Lower lobe of right lung (tissue), 2 donors: ENCODE measurements around the gene ITGA2B. TPM values are rescaled to one million over a fixed set of nuclear protein-coding genes. Genes with fewer than 3 reads are reported as not detected.

Experiments
- ATAC-seq, 2 donors: fragments of 200-7000 bp; cut with Tn5 transposase; one replicate each; pipeline ENCODE4 v1.9.1; 2020 to 2022; ENCODE audit warnings: mild to moderate bottlenecking in 2 of 2, moderate library complexity in 2 of 2
- DNase-seq: peaks from one replicate; pipeline ENCODE4 v3.0.0-alpha.2; 2020
- H3K27ac ChIP-seq: fragments of 200-600 bp; one replicate; pipeline ENCODE4 v1.8.0; 2022
- H3K27me3 ChIP-seq: fragments of 200-600 bp; one replicate; pipeline ENCODE4 v1.8.0; 2022; ENCODE audit warnings: low read depth
- H3K36me3 ChIP-seq: fragments of 200-600 bp; one replicate; pipeline ENCODE4 v1.8.0; 2022; ENCODE audit warnings: mild to moderate bottlenecking
- H3K4me1 ChIP-seq: fragments of 200-600 bp; one replicate; pipeline ENCODE4 v1.8.0; 2022
- H3K4me3 ChIP-seq: fragments of 200-600 bp; one replicate; pipeline ENCODE4 v1.8.0; 2022; ENCODE audit warnings: mild to moderate bottlenecking
- H3K9me3 ChIP-seq: fragments of 200-600 bp; one replicate; pipeline ENCODE4 v1.8.0; 2022
- intact Hi-C: fragments of 100-400 bp; cut with DNase I; formaldehyde crosslinking; loops from one replicate; pipeline ENCODE4 v1.11.0; 2022
- total RNA-seq: library from RNA; stranded (reverse); fragmentation: NEBNext Ultra II Directional; extraction: Animal tissue kit (Norgen Biotek cat#: 25700); gene quantifications from one replicate; pipeline ENCODE4 v1.2.1, GENCODE V29; 2021
- TF ChIP-seq, protein P1 (sequence below): fragments of 200-600 bp; IDR thresholded peaks from one replicate; pipeline ENCODE4 v1.8.0; 2022; ENCODE audit warnings: antibody characterized with exemption, mild to moderate bottlenecking
- donor health status: DM: no; HTN: yes; CAD: no; lungs with severe emphysema.

The ITGA2B gene
- total RNA-seq, 1 donor from 2014 or later = 5.2 TPM

GRCh38 chr17:44383363-44383762 is 6.1 kb downstream of the ITGA2B start:
- Histone ChIP-seq H3K36me3 (no peaks in the 10 kb centered on the region), H3K4me3 (no peak overlapping the region), H3K4me1 (peaks cover 16% of the 10 kb centered on the region), H3K27ac (no peak overlapping the region), H3K27me3 (peaks cover 17% of the 10 kb centered on the region), H3K9me3 (no peaks in the 10 kb centered on the region)
- intact Hi-C loops = no loop called here
- TF ChIP-seq, protein P1, sequence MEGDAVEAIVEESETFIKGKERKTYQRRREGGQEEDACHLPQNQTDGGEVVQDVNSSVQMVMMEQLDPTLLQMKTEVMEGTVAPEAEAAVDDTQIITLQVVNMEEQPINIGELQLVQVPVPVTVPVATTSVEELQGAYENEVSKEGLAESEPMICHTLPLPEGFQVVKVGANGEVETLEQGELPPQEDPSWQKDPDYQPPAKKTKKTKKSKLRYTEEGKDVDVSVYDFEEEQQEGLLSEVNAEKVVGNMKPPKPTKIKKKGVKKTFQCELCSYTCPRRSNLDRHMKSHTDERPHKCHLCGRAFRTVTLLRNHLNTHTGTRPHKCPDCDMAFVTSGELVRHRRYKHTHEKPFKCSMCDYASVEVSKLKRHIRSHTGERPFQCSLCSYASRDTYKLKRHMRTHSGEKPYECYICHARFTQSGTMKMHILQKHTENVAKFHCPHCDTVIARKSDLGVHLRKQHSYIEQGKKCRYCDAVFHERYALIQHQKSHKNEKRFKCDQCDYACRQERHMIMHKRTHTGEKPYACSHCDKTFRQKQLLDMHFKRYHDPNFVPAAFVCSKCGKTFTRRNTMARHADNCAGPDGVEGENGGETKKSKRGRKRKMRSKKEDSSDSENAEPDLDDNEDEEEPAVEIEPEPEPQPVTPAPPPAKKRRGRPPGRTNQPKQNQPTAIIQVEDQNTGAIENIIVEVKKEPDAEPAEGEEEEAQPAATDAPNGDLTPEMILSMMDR = no peak
- DNase-seq (no peak), ATAC-seq (no peak)

DNA sequence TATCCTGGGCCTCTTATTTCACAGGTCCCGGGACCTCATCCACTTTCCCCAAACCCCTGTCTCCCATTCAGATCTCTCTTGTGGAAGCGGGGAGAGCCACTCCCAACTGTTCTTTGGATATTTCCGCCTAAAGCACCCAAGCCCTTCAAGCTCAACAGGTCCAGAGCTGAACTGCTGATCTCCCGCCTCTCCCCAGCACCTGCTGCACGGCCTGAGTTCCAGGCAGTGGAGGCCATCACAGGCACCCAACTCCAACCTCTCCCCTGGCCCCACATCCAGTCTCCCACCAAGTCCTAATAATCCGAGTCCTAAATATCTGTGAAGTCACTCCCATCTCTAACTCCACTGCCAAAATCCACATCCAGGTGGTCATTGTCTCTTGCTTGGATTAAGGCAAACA is 6.5 kb downstream of the ITGA2B start:
- no peaks in the 10 kb centered on the region for H3K36me3 ChIP-seq
- no peak overlapping the region for H3K4me3 ChIP-seq
- no peak overlapping the region for H3K27ac ChIP-seq
- intact Hi-C loops = no loop called here
- peaks cover 17% of the 10 kb centered on the region for H3K27me3 ChIP-seq
- TF ChIP-seq, protein P1 = no peak
- H3K4me1 ChIP-seq = peaks cover 16% of the 10 kb centered on the region
- no peak for ATAC-seq
- DNase-seq = no peak
- H3K9me3 ChIP-seq = no peaks in the 10 kb centered on the region

GRCh38 chr17:44381810-44382305 is 7.6 kb downstream of the ITGA2B start:
- Histone ChIP-seq H3K4me1 (peaks cover 16% of the 10 kb centered on the region), H3K27ac (no peak overlapping the region), H3K4me3 (no peak overlapping the region), H3K27me3 (peaks cover 17% of the 10 kb centered on the region), H3K9me3 (no peaks in the 10 kb centered on the region), H3K36me3 (no peaks in the 10 kb centered on the region)
- DNase-seq (no peak), ATAC-seq (no peak)
- TF ChIP-seq, protein P1 = no peak
- intact Hi-C loops = no loop called here

GRCh38 chr17:44380767-44381166 is 8.7 kb downstream of the ITGA2B start:
- Histone ChIP-seq H3K4me3 (no peak overlapping the region), H3K4me1 (peaks cover 12% of the 10 kb centered on the region), H3K27ac (no peak overlapping the region), H3K27me3 (peaks cover 10% of the 10 kb centered on the region), H3K9me3 (no peaks in the 10 kb centered on the region), H3K36me3 (no peaks in the 10 kb centered on the region)
- TF ChIP-seq, protein P1 = no peak
- intact Hi-C loops = no loop called here
- ATAC-seq (no peak), DNase-seq (no peak)

DNA sequence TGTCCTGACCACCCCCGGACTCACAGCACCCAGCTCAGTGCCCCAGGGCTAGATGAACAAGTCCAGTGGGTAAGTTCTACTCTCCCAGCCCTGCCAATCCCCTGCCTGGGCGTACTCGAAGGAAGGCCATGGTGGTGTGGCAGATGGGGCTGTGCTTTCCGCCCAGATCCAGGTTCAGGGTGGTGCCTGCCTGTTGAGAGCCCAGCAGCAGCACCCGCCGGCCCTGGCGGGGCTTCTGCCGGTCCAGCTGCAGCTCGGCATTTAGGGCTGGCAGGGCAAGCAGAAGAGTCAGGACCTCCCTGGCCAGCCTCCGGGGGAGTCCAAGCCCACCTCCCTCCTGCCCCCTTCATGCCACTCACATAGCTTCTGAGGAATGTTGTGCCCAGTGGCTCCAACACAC is 9.6 kb downstream of the ITGA2B start:
- Histone ChIP-seq H3K36me3 (no peaks in the 10 kb centered on the region), H3K4me3 (no peak overlapping the region), H3K27ac (no peak overlapping the region), H3K9me3 (no peaks in the 10 kb centered on the region), H3K4me1 (peaks cover 6% of the 10 kb centered on the region), H3K27me3 (peaks cover 7% of the 10 kb centered on the region)
- DNase-seq = no peak
- ATAC-seq = no peak
- TF ChIP-seq, protein P1 = no peak
- intact Hi-C loops = no loop called here
